K562 (cell line): ENCODE results near the gene FTL. TPM values are rescaled to one million over a fixed set of nuclear protein-coding genes. Genes with fewer than 3 reads are reported as not detected.

Experiments
- ARID1B ChIP-seq: fragments of 450-650 bp; IDR thresholded peaks from 2 replicates; pipeline ENCODE4 v1.6.1; 2016; ENCODE audit warnings: antibody characterized with exemption, mild to moderate bottlenecking, inconsistent platforms
- CXXC5 ChIP-seq: fragments of 250-450 bp; sonication (Bioruptor Pico); IDR thresholded peaks from 2 replicates; pipeline ENCODE4 v1.8.0; 2022; ENCODE audit warnings: inconsistent platforms, mild to moderate bottlenecking, moderate library complexity
- ETS2 ChIP-seq: IDR thresholded peaks from 2 replicates; pipeline ENCODE4 v1.6.1; 2016; ENCODE audit warnings: borderline replicate concordance, missing genetic modification characterization, mild to moderate bottlenecking, moderate library complexity, missing compliant biosample characterization; ENCODE audit not compliant: poor library complexity, severe bottlenecking
- GABPB1 ChIP-seq: sonication (generic); formaldehyde crosslinking; IDR thresholded peaks from 2 replicates; pipeline ENCODE4 v1.8.0; 2022; ENCODE audit warnings: mild to moderate bottlenecking, missing genetic modification reagents
- HCFC1 ChIP-seq: IDR thresholded peaks from 2 replicates; pipeline ENCODE4 v1.6.1; 2012; ENCODE audit warnings: low read depth, low read length, improper control_type of control experiment
- HMG20A ChIP-seq: fragments of 450-650 bp; formaldehyde crosslinking; conservative IDR thresholded peaks from 2 replicates; pipeline ENCODE4 v1.4.0; 2020; ENCODE audit warnings: mild to moderate bottlenecking, mixed read lengths
- MCM7 ChIP-seq, 2 experiments: fragments of 450-650 bp; IDR thresholded peaks; 2 replicates each; pipeline ENCODE4 v1.6.1; 2016 to 2018
- NCOR1 ChIP-seq: fragments of 450-650 bp; IDR thresholded peaks from 2 replicates; pipeline ENCODE4 v1.6.1; 2016; ENCODE audit warnings: mild to moderate bottlenecking, moderate library complexity
- RAD51 ChIP-seq: fragments of 450-650 bp; IDR thresholded peaks from 2 replicates; pipeline ENCODE4 v1.7.1; 2016; ENCODE audit warnings: low read depth, mild to moderate bottlenecking, borderline replicate concordance
- RBBP5 ChIP-seq: fragments of 200-600 bp; sonication (generic); IDR thresholded peaks from 2 replicates; pipeline ENCODE4 v1.6.1; 2012; ENCODE audit warnings: borderline replicate concordance, mild to moderate bottlenecking, low read length, control low read depth, inconsistent platforms; ENCODE audit not compliant: insufficient read depth, poor library complexity, severe bottlenecking
- SIN3A ChIP-seq, 2 experiments: fragments of 150-350 bp in 1 of 2; IDR thresholded peaks; 2 replicates each; pipeline ENCODE4 v1.6.1; 2011 to 2016; ENCODE audit warnings: borderline replicate concordance in 2 of 2, low read depth in 2 of 2, low read length in 2 of 2, mild to moderate bottlenecking in 2 of 2, moderate library complexity in 2 of 2; ENCODE audit not compliant: control insufficient read depth in 1 of 2
- SNIP1 ChIP-seq: fragments of 450-650 bp; IDR thresholded peaks from 2 replicates; pipeline ENCODE4 v1.7.1; 2017; ENCODE audit warnings: low read depth, mild to moderate bottlenecking
- SP2 ChIP-seq: IDR thresholded peaks from 2 replicates; pipeline ENCODE4 v1.6.1; 2011; ENCODE audit warnings: mild to moderate bottlenecking, low read depth, low read length, moderate library complexity; ENCODE audit not compliant: poor library complexity, severe bottlenecking; ENCODE audit errors: extremely low read depth
- TBL1XR1 ChIP-seq, 2 experiments: IDR thresholded peaks; 2 replicates each; pipeline ENCODE4 v1.6.1; 2012; ENCODE audit warnings: improper control_type of control experiment in 2 of 2, low read length in 2 of 2, mild to moderate bottlenecking in 1 of 2
- U2AF1 ChIP-seq: fragments of 200-400 bp; formaldehyde crosslinking; optimal IDR thresholded peaks from 2 replicates; pipeline ENCODE3; 2017; ENCODE audit warnings: mild to moderate bottlenecking, low read depth, low read length, moderate library complexity
- ZNF140 ChIP-seq: fragments of 250-450 bp; sonication (Bioruptor Pico); IDR thresholded peaks from 2 replicates; pipeline ENCODE4 v1.8.0; 2021; ENCODE audit warnings: moderate library complexity, mild to moderate bottlenecking, inconsistent platforms
- polyA plus RNA-seq, 8 experiments: library from polyadenylated mRNA; depleted of rRNA in 4 of 8; stranded (reverse) in 5 of 8; unstranded in 3 of 8; fragments of >200 nt; fragmentation: Nextera tagmentation in 2 of 8; fragmentation: Illumina TruSeq in 1 of 8; extraction: Ambion mirVana in 2 of 8; extraction: Trizol in 1 of 8; gene quantifications; 2 replicates each; pipeline versions ENCODE4 v1.2.1 to v1.2.3, GENCODE V29; 2011 to 2014; ENCODE audit warnings: inconsistent platforms in 1 of 8, missing spikeins in 1 of 8
- total RNA-seq, 7 experiments: library from RNA; depleted of rRNA in 6 of 7; stranded (reverse); fragments of >200 nt in 6 of 7; fragmentation: Illumina TruSeq in 2 of 7; extraction: Trizol in 2 of 7; gene quantifications; 2 replicates each; pipeline versions ENCODE4 v1.2.1 to v1.2.3, GENCODE V29; 2011 to 2021; ENCODE audit warnings: low replicate concordance in 1 of 7
- TF ChIP-seq, protein P1 (sequence below): fragments of 450-650 bp; IDR thresholded peaks from 2 replicates; pipeline ENCODE4 v1.6.1; 2016; ENCODE audit warnings: mild to moderate bottlenecking, moderate library complexity

FTL gene
- total and polyA plus RNA-seq, 9 of the 15 experiments (the other 6 are each of a cell fraction or from before 2014, with no cell fraction given): 1,231 to 27,415 (median 3,965) TPM

DNA sequence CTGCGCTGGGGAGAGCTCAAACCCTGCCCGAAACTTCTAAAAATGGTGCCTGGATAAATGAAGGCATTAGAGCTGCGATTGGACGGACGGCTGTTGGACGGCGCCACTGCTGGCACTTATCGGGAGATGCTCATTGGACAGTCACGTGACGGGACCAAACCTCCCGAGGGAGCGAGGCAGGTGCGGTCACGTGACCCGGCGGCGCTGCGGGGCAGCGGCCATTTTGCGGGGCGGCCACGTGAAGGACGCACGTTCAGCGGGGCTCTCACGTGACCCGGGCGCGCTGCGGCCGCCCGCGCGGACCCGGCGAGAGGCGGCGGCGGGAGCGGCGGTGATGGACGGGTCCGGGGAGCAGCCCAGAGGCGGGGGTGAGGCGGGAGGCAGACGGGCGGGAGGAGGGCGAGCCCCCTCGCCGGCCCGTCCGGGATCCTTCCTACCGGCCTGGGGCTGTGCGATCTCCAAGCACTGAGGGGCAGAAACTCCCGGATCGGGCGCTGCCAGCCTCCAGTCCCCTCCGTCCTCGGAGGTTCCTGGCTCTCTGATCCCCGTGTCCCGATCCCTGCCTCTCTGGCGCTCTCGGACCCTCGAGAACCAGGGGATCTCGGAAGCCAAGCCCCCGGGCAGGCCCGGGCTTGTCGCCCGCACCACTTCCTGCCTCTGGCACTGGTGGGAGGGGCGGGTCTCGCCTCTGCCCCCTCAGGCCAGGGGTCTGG, 10.4 kb upstream of the FTL start, which contains the start of gene BAX (continued):
- no peak for TF ChIP-seq U2AF1
- peak; percentile 63; the same call in 1 of the 2 replicates for TF ChIP-seq GABPB1
- TF ChIP-seq TBL1XR1 (IDR thresholded peaks at IDR 0.05; ENCODE audit: low read length in 2 of 2): no peak
- TF ChIP-seq SIN3A (IDR thresholded peaks at IDR 0.05; ENCODE audit: borderline replicate concordance in 2 of 2, control insufficient read depth in 1 of 2, low read depth in 2 of 2, low read length in 2 of 2): peak; percentile 86 to 98; a peak in 3 of 4 replicates
- peak; percentile 88 for TF ChIP-seq NCOR1
- TF ChIP-seq, protein P1, sequence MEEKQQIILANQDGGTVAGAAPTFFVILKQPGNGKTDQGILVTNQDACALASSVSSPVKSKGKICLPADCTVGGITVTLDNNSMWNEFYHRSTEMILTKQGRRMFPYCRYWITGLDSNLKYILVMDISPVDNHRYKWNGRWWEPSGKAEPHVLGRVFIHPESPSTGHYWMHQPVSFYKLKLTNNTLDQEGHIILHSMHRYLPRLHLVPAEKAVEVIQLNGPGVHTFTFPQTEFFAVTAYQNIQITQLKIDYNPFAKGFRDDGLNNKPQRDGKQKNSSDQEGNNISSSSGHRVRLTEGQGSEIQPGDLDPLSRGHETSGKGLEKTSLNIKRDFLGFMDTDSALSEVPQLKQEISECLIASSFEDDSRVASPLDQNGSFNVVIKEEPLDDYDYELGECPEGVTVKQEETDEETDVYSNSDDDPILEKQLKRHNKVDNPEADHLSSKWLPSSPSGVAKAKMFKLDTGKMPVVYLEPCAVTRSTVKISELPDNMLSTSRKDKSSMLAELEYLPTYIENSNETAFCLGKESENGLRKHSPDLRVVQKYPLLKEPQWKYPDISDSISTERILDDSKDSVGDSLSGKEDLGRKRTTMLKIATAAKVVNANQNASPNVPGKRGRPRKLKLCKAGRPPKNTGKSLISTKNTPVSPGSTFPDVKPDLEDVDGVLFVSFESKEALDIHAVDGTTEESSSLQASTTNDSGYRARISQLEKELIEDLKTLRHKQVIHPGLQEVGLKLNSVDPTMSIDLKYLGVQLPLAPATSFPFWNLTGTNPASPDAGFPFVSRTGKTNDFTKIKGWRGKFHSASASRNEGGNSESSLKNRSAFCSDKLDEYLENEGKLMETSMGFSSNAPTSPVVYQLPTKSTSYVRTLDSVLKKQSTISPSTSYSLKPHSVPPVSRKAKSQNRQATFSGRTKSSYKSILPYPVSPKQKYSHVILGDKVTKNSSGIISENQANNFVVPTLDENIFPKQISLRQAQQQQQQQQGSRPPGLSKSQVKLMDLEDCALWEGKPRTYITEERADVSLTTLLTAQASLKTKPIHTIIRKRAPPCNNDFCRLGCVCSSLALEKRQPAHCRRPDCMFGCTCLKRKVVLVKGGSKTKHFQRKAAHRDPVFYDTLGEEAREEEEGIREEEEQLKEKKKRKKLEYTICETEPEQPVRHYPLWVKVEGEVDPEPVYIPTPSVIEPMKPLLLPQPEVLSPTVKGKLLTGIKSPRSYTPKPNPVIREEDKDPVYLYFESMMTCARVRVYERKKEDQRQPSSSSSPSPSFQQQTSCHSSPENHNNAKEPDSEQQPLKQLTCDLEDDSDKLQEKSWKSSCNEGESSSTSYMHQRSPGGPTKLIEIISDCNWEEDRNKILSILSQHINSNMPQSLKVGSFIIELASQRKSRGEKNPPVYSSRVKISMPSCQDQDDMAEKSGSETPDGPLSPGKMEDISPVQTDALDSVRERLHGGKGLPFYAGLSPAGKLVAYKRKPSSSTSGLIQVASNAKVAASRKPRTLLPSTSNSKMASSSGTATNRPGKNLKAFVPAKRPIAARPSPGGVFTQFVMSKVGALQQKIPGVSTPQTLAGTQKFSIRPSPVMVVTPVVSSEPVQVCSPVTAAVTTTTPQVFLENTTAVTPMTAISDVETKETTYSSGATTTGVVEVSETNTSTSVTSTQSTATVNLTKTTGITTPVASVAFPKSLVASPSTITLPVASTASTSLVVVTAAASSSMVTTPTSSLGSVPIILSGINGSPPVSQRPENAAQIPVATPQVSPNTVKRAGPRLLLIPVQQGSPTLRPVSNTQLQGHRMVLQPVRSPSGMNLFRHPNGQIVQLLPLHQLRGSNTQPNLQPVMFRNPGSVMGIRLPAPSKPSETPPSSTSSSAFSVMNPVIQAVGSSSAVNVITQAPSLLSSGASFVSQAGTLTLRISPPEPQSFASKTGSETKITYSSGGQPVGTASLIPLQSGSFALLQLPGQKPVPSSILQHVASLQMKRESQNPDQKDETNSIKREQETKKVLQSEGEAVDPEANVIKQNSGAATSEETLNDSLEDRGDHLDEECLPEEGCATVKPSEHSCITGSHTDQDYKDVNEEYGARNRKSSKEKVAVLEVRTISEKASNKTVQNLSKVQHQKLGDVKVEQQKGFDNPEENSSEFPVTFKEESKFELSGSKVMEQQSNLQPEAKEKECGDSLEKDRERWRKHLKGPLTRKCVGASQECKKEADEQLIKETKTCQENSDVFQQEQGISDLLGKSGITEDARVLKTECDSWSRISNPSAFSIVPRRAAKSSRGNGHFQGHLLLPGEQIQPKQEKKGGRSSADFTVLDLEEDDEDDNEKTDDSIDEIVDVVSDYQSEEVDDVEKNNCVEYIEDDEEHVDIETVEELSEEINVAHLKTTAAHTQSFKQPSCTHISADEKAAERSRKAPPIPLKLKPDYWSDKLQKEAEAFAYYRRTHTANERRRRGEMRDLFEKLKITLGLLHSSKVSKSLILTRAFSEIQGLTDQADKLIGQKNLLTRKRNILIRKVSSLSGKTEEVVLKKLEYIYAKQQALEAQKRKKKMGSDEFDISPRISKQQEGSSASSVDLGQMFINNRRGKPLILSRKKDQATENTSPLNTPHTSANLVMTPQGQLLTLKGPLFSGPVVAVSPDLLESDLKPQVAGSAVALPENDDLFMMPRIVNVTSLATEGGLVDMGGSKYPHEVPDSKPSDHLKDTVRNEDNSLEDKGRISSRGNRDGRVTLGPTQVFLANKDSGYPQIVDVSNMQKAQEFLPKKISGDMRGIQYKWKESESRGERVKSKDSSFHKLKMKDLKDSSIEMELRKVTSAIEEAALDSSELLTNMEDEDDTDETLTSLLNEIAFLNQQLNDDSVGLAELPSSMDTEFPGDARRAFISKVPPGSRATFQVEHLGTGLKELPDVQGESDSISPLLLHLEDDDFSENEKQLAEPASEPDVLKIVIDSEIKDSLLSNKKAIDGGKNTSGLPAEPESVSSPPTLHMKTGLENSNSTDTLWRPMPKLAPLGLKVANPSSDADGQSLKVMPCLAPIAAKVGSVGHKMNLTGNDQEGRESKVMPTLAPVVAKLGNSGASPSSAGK: peak; percentile 74
- no peak for TF ChIP-seq HMG20A (CRISPR knock-in tag)
- TF ChIP-seq MCM7 (IDR thresholded peaks at IDR 0.05): no peak
- TF ChIP-seq ZNF140 (CRISPR knock-in tag): no peak
- TF ChIP-seq CXXC5 (CRISPR knock-in tag): peak; percentile 100
- TF ChIP-seq ETS2: no peak
- TF ChIP-seq HCFC1: peak; percentile 95
- TF ChIP-seq SP2: peak; percentile 22
- peak; percentile 55 for TF ChIP-seq RBBP5
- TF ChIP-seq RAD51: peak; percentile 100
- TF ChIP-seq SNIP1: no peak
- TF ChIP-seq ARID1B: peak; percentile 47; the same call in 1 of the 2 replicates
